MCF 10A (cell line): ENCODE results near the gene OR2H2. TPM values are rescaled to one million over a fixed set of nuclear protein-coding genes. Genes with fewer than 3 reads are reported as not detected.

Source experiments
- BruUV-seq: library from RNA; stranded (reverse); fragments of 400-500 nt; replicated peaks from 2 replicates; lab custom pipeline; 2021; lab: Mats Ljungman, UMichigan
- CTCF ChIA-PET: fragments of 300-600 bp; sonication (Branson Sonifier 250); formaldehyde crosslinking; extraction: SDS; loops from one replicate; lab custom pipeline; 2021; ENCODE audit warnings: antibody characterized with exemption, inconsistent platforms; lab: Yijun Ruan, JAX
- POLR2A ChIA-PET: fragments of 300-600, 350-650 bp; sonication (Branson Sonifier 250); formaldehyde crosslinking; extraction: SDS; loops from one replicate; lab custom pipeline; 2020; ENCODE audit warnings: antibody characterized with exemption, inconsistent platforms; lab: Yijun Ruan, JAX
- DNase-seq: peaks from one replicate; pipeline ENCODE4 v3.0.0-alpha.2; 2018; ENCODE audit not compliant: unreplicated experiment
- H3K27ac Mint-ChIP-seq: one replicate; pipeline ENCODE4 v1.8.0; 2022; ENCODE audit warnings: mild to moderate bottlenecking, low read depth, mixed read lengths; ENCODE audit not compliant: unreplicated experiment
- H3K27me3 Mint-ChIP-seq: one replicate; pipeline ENCODE4 v1.8.0; 2022; ENCODE audit warnings: mixed read lengths; ENCODE audit not compliant: insufficient read depth, unreplicated experiment
- H3K36me3 Mint-ChIP-seq: one replicate; pipeline ENCODE4 v1.8.0; 2022; ENCODE audit warnings: mild to moderate bottlenecking, moderate library complexity, mixed read lengths; ENCODE audit not compliant: insufficient read depth, unreplicated experiment
- H3K4me1 Mint-ChIP-seq: one replicate; pipeline ENCODE4 v1.8.0; 2022; ENCODE audit warnings: mixed read lengths; ENCODE audit not compliant: insufficient read depth, unreplicated experiment
- H3K4me3 Mint-ChIP-seq: one replicate; pipeline ENCODE4 v1.8.0; 2022; ENCODE audit warnings: mild to moderate bottlenecking, moderate library complexity, mixed read lengths; ENCODE audit not compliant: unreplicated experiment
- H3K9me3 Mint-ChIP-seq: one replicate; pipeline ENCODE4 v1.8.0; 2022; ENCODE audit warnings: mixed read lengths; ENCODE audit not compliant: unreplicated experiment
- CTCF ChIP-seq: fragments of 200-600 bp; IDR thresholded peaks from one replicate; pipeline ENCODE4 v1.8.0; 2022; ENCODE audit warnings: antibody characterized with exemption, mild to moderate bottlenecking; ENCODE audit not compliant: unreplicated experiment
- intact Hi-C: fragments of 100-400 bp; cut with micrococcal nuclease; formaldehyde crosslinking; loops from 2 replicates; pipeline ENCODE4 v1.14.1; 2022
- total RNA-seq: library from RNA; stranded (reverse); gene quantifications from 2 replicates; pipeline ENCODE4 v1.2.3, GENCODE V29; 2022

The OR2H2 gene
- total RNA-seq, 1 experiment from 2014 or later, result not detected

DNA sequence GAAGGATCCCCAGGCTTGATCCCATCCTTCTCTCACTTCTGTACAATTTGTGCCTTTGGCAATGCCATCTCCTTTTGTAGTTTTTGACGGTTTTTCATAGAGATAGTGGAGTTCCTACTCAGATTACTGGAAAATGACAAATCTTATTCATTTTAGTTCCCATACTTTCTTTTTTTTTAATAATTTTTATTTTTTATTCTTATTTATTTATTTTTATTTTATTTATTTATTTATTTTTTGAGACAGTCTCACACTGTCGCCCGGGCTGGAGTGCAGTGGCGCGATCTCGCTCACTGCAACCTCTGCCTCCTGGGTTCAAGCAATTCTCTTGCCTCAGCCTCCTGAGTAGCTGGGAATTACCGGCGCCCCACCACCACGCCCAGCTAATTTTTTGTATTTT lies 52.3 kb downstream of the OR2H2 start:
- intact Hi-C loops, result no loop called here
- no peaks in the 10 kb centered on the region for H3K9me3 Mint-ChIP-seq
- ChIA-PET CTCF (interaction anchor here (1.3 to 3.5 kb wide), 3 partner anchors 10 to 16 kb away, joined by 4 to 11 read pairs (median 6); no protein-coding TSS in a partner anchor), POLR2A (no interaction called here)
- H3K4me3 Mint-ChIP-seq, result no peak overlapping the region
- no TSS peak for BruUV-seq
- H3K27me3 Mint-ChIP-seq, result no peaks in the 10 kb centered on the region
- peaks cover 2% of the 10 kb centered on the region for H3K36me3 Mint-ChIP-seq
- H3K4me1 Mint-ChIP-seq, result peaks cover 18% of the 10 kb centered on the region
- no peak for TF ChIP-seq CTCF
- DNase-seq, result no peak
- no peak overlapping the region for H3K27ac Mint-ChIP-seq

Other genes with a start within 250 kb of the OR2H2 start
- gene OR5V1, start 216.3 kb upstream of the OR2H2 start, total RNA-seq, result not detected in 2 replicates
- gene OR12D3, start 209.8 kb upstream of the OR2H2 start, total RNA-seq, result not detected in 2 replicates
- not detected in 2 replicates for gene OR12D2, start 189.5 kb upstream of the OR2H2 start, total RNA-seq
- not detected in 2 replicates for gene OR12D1, start 170.2 kb upstream of the OR2H2 start, total RNA-seq
- not detected in 2 replicates for gene OR10C1, start 145.8 kb upstream of the OR2H2 start, total RNA-seq
- gene OR11A1, start 128.1 kb upstream of the OR2H2 start, total RNA-seq, result not detected in 2 replicates
- not detected in 2 replicates for gene OR2H1, start 128.0 kb upstream of the OR2H2 start, total RNA-seq
- gene MAS1L, start 97.2 kb upstream of the OR2H2 start, total RNA-seq, result not detected in 2 replicates
- not detected in 2 replicates for gene UBD, start 25.4 kb upstream of the OR2H2 start, total RNA-seq
- 38.8 and 43.9 TPM in 2 replicates for gene GABBR1, start 48.1 kb downstream of the OR2H2 start, total RNA-seq
- not detected in 2 replicates for gene MOG, start 72.0 kb downstream of the OR2H2 start, total RNA-seq
- gene ZFP57, start 96.0 kb downstream of the OR2H2 start, total RNA-seq, result 0.23 TPM in 1 of 2 replicates, not detected in the other
- gene HLA-F, start 138.3 kb downstream of the OR2H2 start, total RNA-seq, result 16.9 and 28.5 TPM in 2 replicates
- gene HLA-G, start 242.7 kb downstream of the OR2H2 start, total RNA-seq, result not detected in 2 replicates